ENCODE results near the gene S100A4. TPM values are rescaled to one million over a fixed set of nuclear protein-coding genes. Genes with fewer than 3 reads are reported as not detected.
"Not testable (repeated sequence)": the region's sequence is repeated elsewhere in the genome, so short reads cannot be mapped to it uniquely, and the experiment has no call there.

The S100A4 gene
- total RNA-seq, 1 donor from 2014 or later, result 2.8 TPM

DNA sequence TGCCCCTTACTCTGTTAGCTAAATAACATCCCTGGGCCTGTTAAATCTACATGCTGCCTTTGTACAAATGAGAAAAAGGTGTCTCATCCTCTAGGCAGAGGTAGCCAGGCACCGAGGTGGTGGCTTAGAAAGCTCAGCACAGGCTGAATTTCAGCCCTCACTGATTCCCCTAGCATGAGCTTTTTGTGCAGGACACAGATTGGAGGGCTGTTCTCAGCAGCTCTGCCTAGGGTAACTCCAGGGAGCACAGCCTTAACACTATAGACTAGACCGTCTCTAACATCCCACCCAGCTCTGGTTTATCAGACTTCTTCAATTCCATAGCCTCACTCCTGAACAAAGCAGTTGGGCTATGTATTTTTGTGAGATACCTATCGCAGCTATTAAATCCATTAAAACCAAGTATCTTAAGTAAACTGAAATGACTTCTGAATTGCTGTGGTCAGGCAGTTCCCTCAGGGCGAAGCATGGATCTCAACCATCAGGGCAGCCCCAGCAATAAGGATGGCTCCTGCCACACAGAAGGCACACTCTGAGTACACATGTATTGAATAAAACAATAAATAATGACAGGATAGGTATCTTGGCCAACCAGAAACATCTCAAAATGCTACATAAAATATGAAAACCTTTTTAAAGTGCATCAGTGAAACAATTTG, 24.7 kb downstream of the S100A4 start:
- Mint-ChIP-seq H3K36me3 (ENCODE audit: low read depth, unreplicated experiment) (no peaks in the 10 kb centered on the region), H3K27me3 (ENCODE audit: unreplicated experiment) (no peaks in the 10 kb centered on the region), H3K4me1 (ENCODE audit: unreplicated experiment) (peaks cover 6% of the 10 kb centered on the region), H3K4me3 (ENCODE audit: unreplicated experiment) (no peak overlapping the region), H3K9me3 (ENCODE audit: unreplicated experiment) (no peaks in the 10 kb centered on the region), H3K27ac (ENCODE audit: unreplicated experiment) (no peak overlapping the region)
- TF ChIP-seq CTCF (IDR thresholded peaks at IDR 0.05; ENCODE audit: unreplicated experiment), result no peak
- DNase-seq (ENCODE audit: low spot score), result no peak

DNA sequence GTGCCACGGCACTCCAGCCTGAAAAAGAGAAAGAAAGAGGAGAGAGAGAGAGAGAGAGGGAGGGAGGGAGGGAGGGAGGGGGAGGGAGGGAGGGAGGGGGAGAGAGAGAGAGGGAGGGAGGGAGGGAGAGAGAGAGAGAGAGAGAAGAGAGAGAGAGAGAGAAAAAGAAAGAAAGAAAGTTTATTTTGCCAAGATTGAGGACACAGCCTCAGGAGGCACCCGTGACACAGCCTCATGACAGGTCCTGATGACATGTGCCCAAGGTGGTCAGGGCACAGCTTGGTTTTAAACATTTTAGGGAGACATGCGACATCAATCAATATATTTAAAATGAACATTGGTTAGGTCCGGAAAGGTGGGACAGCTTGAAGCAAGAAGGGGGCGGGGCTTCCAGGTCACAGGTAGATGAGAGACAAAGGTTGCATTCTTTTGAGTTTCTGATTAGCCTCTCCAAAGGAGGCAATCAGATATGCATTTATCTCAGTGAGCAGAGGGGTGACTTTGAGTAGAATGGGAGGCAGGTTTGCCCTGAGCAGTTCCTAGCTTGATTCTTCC, 25.4 kb downstream of the S100A4 start:
- DNase-seq (ENCODE audit: low spot score); H3K36me3 Mint-ChIP-seq (ENCODE audit: low read depth, unreplicated experiment); H3K27me3 Mint-ChIP-seq (ENCODE audit: unreplicated experiment); H3K4me1 Mint-ChIP-seq (ENCODE audit: unreplicated experiment); H3K27ac Mint-ChIP-seq (ENCODE audit: unreplicated experiment); H3K4me3 Mint-ChIP-seq (ENCODE audit: unreplicated experiment); H3K9me3 Mint-ChIP-seq (ENCODE audit: unreplicated experiment): not testable (repeated sequence)

DNA sequence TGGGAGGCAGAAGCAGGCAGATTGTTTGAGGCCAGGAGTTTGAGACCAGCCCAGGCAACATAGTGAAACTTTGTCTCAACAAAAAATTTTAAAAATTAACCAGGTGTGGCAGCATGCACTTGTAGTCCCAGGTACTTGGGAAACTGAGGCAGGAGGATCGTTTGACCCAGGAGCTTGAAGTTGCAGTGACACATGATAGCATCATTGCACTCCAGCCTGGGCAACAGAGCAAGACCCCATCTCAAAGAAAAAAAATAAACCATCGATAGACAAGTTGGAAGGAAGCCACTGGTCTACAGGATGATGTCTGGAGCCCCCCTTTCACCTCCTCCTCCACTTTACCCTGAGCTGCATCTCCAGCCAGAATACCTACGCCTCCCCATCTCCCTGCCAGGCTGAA, 26.4 kb downstream of the S100A4 start:
- TF ChIP-seq CTCF (IDR thresholded peaks at IDR 0.05; ENCODE audit: unreplicated experiment), result no peak
- peaks cover 6% of the 10 kb centered on the region for H3K4me1 Mint-ChIP-seq (ENCODE audit: unreplicated experiment)
- no peaks in the 10 kb centered on the region for H3K36me3 Mint-ChIP-seq (ENCODE audit: low read depth, unreplicated experiment)
- no peak overlapping the region for H3K4me3 Mint-ChIP-seq (ENCODE audit: unreplicated experiment)
- H3K9me3 Mint-ChIP-seq (ENCODE audit: unreplicated experiment), result no peaks in the 10 kb centered on the region
- no peak overlapping the region for H3K27ac Mint-ChIP-seq (ENCODE audit: unreplicated experiment)
- DNase-seq (ENCODE audit: low spot score), result no peak
- H3K27me3 Mint-ChIP-seq (ENCODE audit: unreplicated experiment), result no peaks in the 10 kb centered on the region

DNA sequence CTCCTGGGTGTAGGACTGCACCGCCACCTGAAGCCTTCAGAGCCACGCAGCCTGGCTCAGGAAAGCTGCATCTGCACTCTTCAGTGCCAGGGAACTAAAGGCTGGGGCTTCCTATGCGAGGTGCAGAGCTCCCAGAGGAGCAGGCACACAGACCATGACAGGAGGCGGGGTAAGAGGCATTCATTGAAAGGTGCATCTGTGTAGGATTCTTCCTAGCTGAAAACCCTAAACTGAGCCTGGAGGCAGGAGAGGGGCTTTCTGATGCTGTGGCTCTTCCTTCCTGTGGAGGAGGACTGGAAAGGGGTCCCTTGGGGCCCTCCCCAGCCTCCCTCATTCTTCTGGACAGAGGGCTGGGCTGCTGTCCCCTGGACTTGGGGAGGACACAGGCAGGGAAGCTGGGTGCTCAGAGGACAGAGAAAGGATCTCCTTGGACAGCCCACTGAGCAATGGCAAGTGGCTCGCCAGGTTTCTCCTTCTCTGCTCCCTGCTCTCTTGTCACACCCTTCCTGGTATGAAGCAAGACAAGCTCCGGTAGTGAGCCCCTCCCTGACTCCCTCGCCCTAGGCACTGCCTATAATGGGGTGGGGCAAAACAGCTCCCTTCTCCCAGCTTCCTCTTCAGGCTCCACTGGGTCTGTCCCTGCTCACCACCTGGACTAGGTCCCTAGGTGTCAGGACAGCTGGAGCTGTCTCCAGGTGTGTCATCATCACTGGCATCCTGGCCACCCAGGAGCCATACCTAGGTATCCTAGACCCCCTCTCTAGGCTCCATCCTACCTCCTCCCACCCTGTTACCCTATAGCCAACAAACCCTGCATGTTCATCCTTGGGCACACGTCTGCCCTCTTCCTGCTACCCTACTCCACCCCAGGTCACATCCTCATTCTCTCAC, 29.9 kb downstream of the S100A4 start:
- no peak for TF ChIP-seq CTCF (IDR thresholded peaks at IDR 0.05; ENCODE audit: unreplicated experiment)
- H3K36me3 Mint-ChIP-seq (ENCODE audit: low read depth, unreplicated experiment), result no peaks in the 10 kb centered on the region
- DNase-seq (ENCODE audit: low spot score), result no peak
- H3K4me1 Mint-ChIP-seq (ENCODE audit: unreplicated experiment), result peaks cover 6% of the 10 kb centered on the region
- H3K27me3 Mint-ChIP-seq (ENCODE audit: unreplicated experiment), result peaks cover under 1% of the 10 kb centered on the region
- peak overlapping the region; percentile 74 for H3K4me3 Mint-ChIP-seq (ENCODE audit: unreplicated experiment)
- H3K27ac Mint-ChIP-seq (ENCODE audit: unreplicated experiment), result no peak overlapping the region
- no peaks in the 10 kb centered on the region for H3K9me3 Mint-ChIP-seq (ENCODE audit: unreplicated experiment)

DNA sequence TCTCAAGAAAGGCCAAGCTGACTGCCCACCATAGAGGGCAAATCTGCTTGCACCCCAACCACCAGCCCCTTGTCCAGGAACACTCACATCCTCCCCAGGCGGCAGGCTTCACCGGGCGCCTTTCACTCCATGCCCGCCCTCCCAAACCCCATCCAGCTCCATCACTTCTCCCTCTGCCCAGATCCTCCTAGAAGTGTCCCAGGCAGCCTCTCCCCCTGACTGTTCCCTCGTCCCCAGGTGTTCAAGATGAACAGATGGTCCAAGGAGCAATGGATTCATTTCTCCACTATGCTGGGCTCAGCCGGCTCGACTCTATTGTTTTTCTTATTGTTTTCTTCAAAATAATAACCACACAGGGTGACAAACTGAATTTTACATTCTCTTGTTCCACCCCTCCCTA, 31.9 kb downstream of the S100A4 start:
- H3K4me1 Mint-ChIP-seq (ENCODE audit: unreplicated experiment), result peaks cover 6% of the 10 kb centered on the region
- no peak for DNase-seq (ENCODE audit: low spot score)
- no peak overlapping the region for H3K4me3 Mint-ChIP-seq (ENCODE audit: unreplicated experiment)
- peaks cover 8% of the 10 kb centered on the region for H3K27me3 Mint-ChIP-seq (ENCODE audit: unreplicated experiment)
- no peak for TF ChIP-seq CTCF (IDR thresholded peaks at IDR 0.05; ENCODE audit: unreplicated experiment)
- no peak overlapping the region for H3K27ac Mint-ChIP-seq (ENCODE audit: unreplicated experiment)
- H3K36me3 Mint-ChIP-seq (ENCODE audit: low read depth, unreplicated experiment), result no peaks in the 10 kb centered on the region
- no peaks in the 10 kb centered on the region for H3K9me3 Mint-ChIP-seq (ENCODE audit: unreplicated experiment)
